Lung (tissue), 12 donors: ENCODE measurements around the gene DLG2. TPM values are rescaled to one million over a fixed set of nuclear protein-coding genes. Genes with fewer than 3 reads are reported as not detected.
A peak's percentile ranks its signal among the peaks of the same experiment; 100 is the strongest.

ENCODE experiments used
- ATAC-seq: fragments of 200-7000 bp; cut with Tn5 transposase; one replicate; pipeline ENCODE4 v1.9.1; 2020; ENCODE audit warnings: moderate number of reproducible peaks; ENCODE audit not compliant: insufficient read depth, low FRiP score
- DNase-seq, 3 donors: peaks; one replicate each; pipeline ENCODE4 v3.0.0-alpha.2; 2013 to 2017
- H3K27ac ChIP-seq, 2 donors: one replicate each; pipeline ENCODE4 v1.5.1; 2013; ENCODE audit warnings: mild to moderate bottlenecking in 2 of 2, moderate library complexity in 2 of 2, control low read depth in 1 of 2, inconsistent platforms in 1 of 2, low read depth in 1 of 2, low read length in 1 of 2
- H3K27me3 ChIP-seq, 3 donors: one replicate each; pipeline ENCODE4 v1.5.1; 2013; ENCODE audit warnings: low read length in 2 of 3; ENCODE audit not compliant: control insufficient read depth in 3 of 3, insufficient read depth in 3 of 3
- H3K36me3 ChIP-seq, 4 donors: one replicate each; pipeline ENCODE4 v1.5.1; 2013; ENCODE audit warnings: low read length in 4 of 4, mild to moderate bottlenecking in 1 of 4, moderate library complexity in 1 of 4; ENCODE audit not compliant: control insufficient read depth in 4 of 4, insufficient read depth in 4 of 4
- H3K4me1 ChIP-seq, 5 donors: one replicate each; pipeline ENCODE4 v1.5.1; 2013; ENCODE audit warnings: low read length in 5 of 5, mild to moderate bottlenecking in 2 of 5, moderate library complexity in 1 of 5; ENCODE audit not compliant: control insufficient read depth in 5 of 5, insufficient read depth in 5 of 5
- H3K4me3 ChIP-seq: one replicate; pipeline ENCODE4 v1.5.1; 2013; ENCODE audit warnings: mild to moderate bottlenecking, control low read depth, moderate library complexity
- H3K9ac ChIP-seq, 2 donors: one replicate each; pipeline ENCODE4 v1.5.1; 2013; ENCODE audit warnings: low read length in 2 of 2, control low read depth in 1 of 2; ENCODE audit not compliant: insufficient read depth in 1 of 2
- H3K9me3 ChIP-seq, 4 donors: one replicate each; pipeline ENCODE4 v1.5.1; 2013; ENCODE audit warnings: low read length in 3 of 4, mild to moderate bottlenecking in 1 of 4, moderate library complexity in 1 of 4; ENCODE audit not compliant: control insufficient read depth in 4 of 4, insufficient read depth in 3 of 4
- CTCF ChIP-seq: IDR thresholded peaks from 2 replicates; pipeline ENCODE4 v1.5.1; 2012; ENCODE audit warnings: mild to moderate bottlenecking; ENCODE audit errors: control extremely low read depth, extremely low read depth
- WGBS, 2 donors: extraction: QIAGEN DNeasy Blood & Tissue Kit; methylation state at CpG; one replicate each; pipeline ENCODE4 v1.1.7; 2013; 5-methylcytosine and 5-hydroxymethylcytosine counted together
- polyA plus RNA-seq, 2 donors: library from polyadenylated mRNA; stranded (reverse); fragments of 200-250 nt; gene quantifications; one replicate each; pipeline ENCODE4 v1.2.1, GENCODE V29; 2013
- total RNA-seq, 2 donors: library from RNA; depleted of rRNA in 1 of 2; stranded (reverse); fragments of >200 nt in 1 of 2; gene quantifications; one replicate each; pipeline ENCODE4 v1.2.1, GENCODE V29; 2014 to 2021
- donor health status: control.
- donor health status: control.
- donor health status: Bipolar disorder and iron deficiency.
- donor health status: healthy.
- donor health status: DM: yes; HTN: yes; CAD: no.

The DLG2 gene
- total and polyA plus RNA-seq, 4 donors = 0.32 to 24.1 (median 5.4) TPM

- Histone ChIP-seq H3K27ac (no peak overlapping the region), H3K4me1 (peaks cover 0 to 16% (median 8%) of the 10 kb centered on the region in 5 donors), H3K9me3 (no peaks in the 10 kb centered on the region), H3K27me3 (no peaks in the 10 kb centered on the region), H3K4me3 (no peak overlapping the region), H3K36me3 (no peaks in the 10 kb centered on the region), H3K9ac (no peak overlapping the region)
- TF ChIP-seq CTCF = no peak
- 74 to 80% methylated on average over 2 of the region's 2 CpGs for WGBS, 2 donors
- ATAC-seq = no peak
- no peak for DNase-seq
Observed at GRCh38 chr11:83720675-83721074, 1906.5 kb downstream of the DLG2 start.

- no peak for TF ChIP-seq CTCF
- 77 to 78% methylated on average over 3 of the region's 3 CpGs for WGBS, 2 donors
- H3K4me3 ChIP-seq = no peak overlapping the region
- H3K9ac ChIP-seq = no peak overlapping the region
- ATAC-seq = no peak
- no peaks in the 10 kb centered on the region for H3K27me3 ChIP-seq
- no peak overlapping the region for H3K27ac ChIP-seq
- no peaks in the 10 kb centered on the region for H3K4me1 ChIP-seq
- DNase-seq = peak in 1 of 3 donors; percentile 21
- H3K36me3 ChIP-seq = no peaks in the 10 kb centered on the region
- H3K9me3 ChIP-seq = no peaks in the 10 kb centered on the region
Observed at GRCh38 chr11:83717537-83717936, 1909.6 kb downstream of the DLG2 start.

- ATAC-seq (no peak), DNase-seq (no peak)
Observed at GRCh38 chr11:83715927-83716535, 1911.1 kb downstream of the DLG2 start.

More at GRCh38 chr11:83715927-83716535, 1911.1 kb downstream of the DLG2 start:
- Histone ChIP-seq H3K27me3 (no peaks in the 10 kb centered on the region), H3K36me3 (no peaks in the 10 kb centered on the region), H3K4me3 (no peak overlapping the region), H3K4me1 (no peaks in the 10 kb centered on the region), H3K9ac (no peak overlapping the region), H3K9me3 (no peaks in the 10 kb centered on the region), H3K27ac (no peak overlapping the region)
- 71 to 80% methylated on average over 2 of the region's 2 CpGs for WGBS, 2 donors
- no peak for TF ChIP-seq CTCF
